IMR-90 (cell line): ENCODE results near the gene AMOTL2. TPM values are rescaled to one million over a fixed set of nuclear protein-coding genes. Genes with fewer than 3 reads are reported as not detected.

Experiments
- ATAC-seq: fragments of 200-7000 bp; cut with Tn5 transposase; 2 replicates; pipeline ENCODE4 v1.9.1; 2020; ENCODE audit warnings: low read depth, mild to moderate bottlenecking, moderate library complexity
- BruUV-seq: library from RNA; stranded (reverse); fragments of 400-500 nt; replicated peaks from 2 replicates; lab custom pipeline; 2021; lab: Mats Ljungman, UMichigan
- CTCF ChIA-PET: fragments of 300-600 bp; formaldehyde crosslinking; extraction: SDS; loops from one replicate; lab custom pipeline; 2021; ENCODE audit warnings: antibody characterized with exemption; lab: Yijun Ruan, JAX
- POLR2A ChIA-PET: fragments of 300-600 bp; sonication (Branson Sonifier 250); formaldehyde crosslinking; loops from one replicate; lab custom pipeline; 2022; ENCODE audit warnings: antibody characterized with exemption; ENCODE audit not compliant: unreplicated experiment; lab: Charles Lee
- DNase-seq: peaks from one replicate; pipeline ENCODE4 v3.0.0; 2013
- H2AFZ ChIP-seq: replicated peaks from 2 replicates; pipeline ENCODE3; 2013; ENCODE audit warnings: low read length, mild to moderate bottlenecking; ENCODE audit not compliant: poor library complexity
- H2AK5ac ChIP-seq: 2 replicates; pipeline ENCODE4 v1.6.1; 2013; ENCODE audit warnings: low read depth, low read length, inconsistent platforms
- H2AK9ac ChIP-seq: replicated peaks from 2 replicates; pipeline ENCODE3; 2013; ENCODE audit warnings: mild to moderate bottlenecking, low read depth, low read length, moderate library complexity; ENCODE audit not compliant: poor library complexity
- H2BK120ac ChIP-seq: 2 replicates; pipeline ENCODE4 v1.6.1; 2013; ENCODE audit warnings: low read depth, low read length, inconsistent platforms
- H2BK15ac ChIP-seq: 3 replicates; pipeline ENCODE4 v1.6.1; 2013; ENCODE audit warnings: low read depth, low read length, inconsistent platforms
- H2BK20ac ChIP-seq: 2 replicates; pipeline ENCODE4 v1.6.1; 2013; ENCODE audit warnings: low read depth, mild to moderate bottlenecking, inconsistent platforms, low read length, moderate library complexity
- H2BK5ac ChIP-seq: 2 replicates; pipeline ENCODE4 v1.6.1; 2013; ENCODE audit warnings: mild to moderate bottlenecking, low read depth, low read length, inconsistent platforms; ENCODE audit not compliant: poor library complexity, severe bottlenecking
- H3K14ac ChIP-seq: replicated peaks from 2 replicates; pipeline ENCODE4 v1.6.1; 2013; ENCODE audit warnings: low read depth, low read length, inconsistent platforms
- H3K18ac ChIP-seq: 2 replicates; pipeline ENCODE4 v1.6.1; 2013; ENCODE audit warnings: low read depth, low read length, control low read depth
- H3K23ac ChIP-seq: 2 replicates; pipeline ENCODE4 v1.6.1; 2013; ENCODE audit warnings: low read depth, low read length, inconsistent platforms
- H3K27ac ChIP-seq: 2 replicates; pipeline ENCODE4 v1.5.1; 2013; ENCODE audit warnings: mild to moderate bottlenecking, control low read depth, low read length; ENCODE audit not compliant: insufficient read depth
- H3K27me3 ChIP-seq: 2 replicates; pipeline ENCODE4 v1.6.1; 2013; ENCODE audit warnings: low read length; ENCODE audit not compliant: control insufficient read depth, insufficient read depth
- H3K36me3 ChIP-seq: 2 replicates; pipeline ENCODE4 v1.6.1; 2013; ENCODE audit warnings: low read length, mixed read lengths; ENCODE audit not compliant: control insufficient read depth, insufficient read depth
- H3K4ac ChIP-seq: 2 replicates; pipeline ENCODE4 v1.6.1; 2013; ENCODE audit warnings: low read depth, low read length, inconsistent platforms
- H3K4me1 ChIP-seq: 2 replicates; pipeline ENCODE4 v1.6.1; 2013; ENCODE audit warnings: low read length, mixed read lengths; ENCODE audit not compliant: control insufficient read depth, insufficient read depth
- H3K4me2 ChIP-seq: 2 replicates; pipeline ENCODE4 v1.6.1; 2013; ENCODE audit warnings: low read depth, mild to moderate bottlenecking, control low read depth, low read length, moderate library complexity
- H3K4me3 ChIP-seq: 2 replicates; pipeline ENCODE4 v1.5.1; 2013; ENCODE audit warnings: low read depth, mild to moderate bottlenecking, control low read depth, low read length, moderate library complexity; ENCODE audit not compliant: insufficient read depth
- H3K56ac ChIP-seq: 2 replicates; pipeline ENCODE4 v1.6.1; 2013; ENCODE audit warnings: low read length, inconsistent platforms; ENCODE audit not compliant: insufficient read depth; ENCODE audit errors: extremely low read depth
- H3K79me1 ChIP-seq, 2 experiments: 2 replicates each; pipeline ENCODE4 v1.6.1; 2013; ENCODE audit warnings: low read length in 2 of 2, inconsistent platforms in 1 of 2, low read depth in 1 of 2
- H3K9ac ChIP-seq: 2 replicates; pipeline ENCODE4 v1.6.1; 2013; ENCODE audit warnings: low read depth, low read length, control low read depth
- H3K9me1 ChIP-seq: 2 replicates; pipeline ENCODE4 v1.6.1; 2013; ENCODE audit warnings: low read length, inconsistent platforms; ENCODE audit not compliant: insufficient read depth
- H3K9me3 ChIP-seq: 2 replicates; pipeline ENCODE4 v1.6.1; 2013; ENCODE audit warnings: low read length; ENCODE audit not compliant: control insufficient read depth, insufficient read depth
- H4K20me1 ChIP-seq: 2 replicates; pipeline ENCODE4 v1.6.1; 2013; ENCODE audit warnings: low read length, inconsistent platforms; ENCODE audit not compliant: insufficient read depth
- H4K5ac ChIP-seq: 2 replicates; pipeline ENCODE4 v1.6.1; 2013; ENCODE audit warnings: mild to moderate bottlenecking, low read depth, low read length, control low read depth
- H4K8ac ChIP-seq, 2 experiments: 2 replicates each; pipeline ENCODE4 v1.6.1; 2013; ENCODE audit warnings: low read depth in 2 of 2, low read length in 2 of 2, control low read depth in 1 of 2, inconsistent platforms in 1 of 2
- H4K91ac ChIP-seq: 2 replicates; pipeline ENCODE4 v1.6.1; 2013; ENCODE audit warnings: low read depth, low read length, inconsistent platforms; ENCODE audit not compliant: insufficient read depth
- BHLHE40 ChIP-seq: fragments of 150-350 bp; IDR thresholded peaks from 2 replicates; pipeline ENCODE4 v1.6.1; 2016; ENCODE audit warnings: mild to moderate bottlenecking, low read depth, low read length
- CHD1 ChIP-seq: IDR thresholded peaks from 2 replicates; pipeline ENCODE4 v1.6.1; 2012; ENCODE audit warnings: low read depth, low read length, improper control_type of control experiment
- MXI1 ChIP-seq: IDR thresholded peaks from 2 replicates; pipeline ENCODE4 v1.6.1; 2012; ENCODE audit warnings: low read depth, mild to moderate bottlenecking, low read length, moderate library complexity, borderline replicate concordance
- RCOR1 ChIP-seq: IDR thresholded peaks from 2 replicates; pipeline ENCODE4 v1.6.1; 2012; ENCODE audit warnings: mild to moderate bottlenecking, low read length, improper control_type of control experiment; ENCODE audit not compliant: insufficient replicate concordance
- RFX5 ChIP-seq: IDR thresholded peaks from 2 replicates; pipeline ENCODE4 v1.8.0; 2012; ENCODE audit warnings: low read depth, mild to moderate bottlenecking, low read length, moderate library complexity
- WGBS, 2 experiments: methylation state at CpG; one replicate each; pipeline versions ENCODE4 v1.1.5 to v1.1.7; 2013; ENCODE audit warnings: missing lambda C conversion rate in 2 of 2; ENCODE audit not compliant: insufficient read length in 1 of 2; ENCODE audit errors: extremely low coverage in 2 of 2; 5-methylcytosine and 5-hydroxymethylcytosine counted together
- dilution Hi-C: fragments of 300-500 bp; cut with HindIII; formaldehyde crosslinking; loops from one replicate; pipeline ENCODE4 v1.14.3; 2018; ENCODE audit warnings: low sequenced_read_pairs; ENCODE audit not compliant: unreplicated experiment
- in situ Hi-C: fragments of 300-500 bp; cut with MboI; formaldehyde crosslinking; loops from 3 replicates; pipeline ENCODE4 v1.14.3; 2019; ENCODE audit warnings: low sequenced_read_pairs, inconsistent platforms, mixed read lengths
- intact Hi-C: fragments of 100-400 bp; cut with micrococcal nuclease; formaldehyde crosslinking; loops from 2 replicates; pipeline ENCODE4 v1.10.0; 2022
- polyA plus RNA-seq, 3 experiments: library from polyadenylated mRNA; depleted of rRNA; stranded (reverse); fragments of >200 nt; gene quantifications; 2 replicates each; pipeline ENCODE4 v1.2.3, GENCODE V29; 2012; ENCODE audit warnings: low replicate concordance in 1 of 3
- total RNA-seq: library from RNA; depleted of rRNA; stranded (reverse); fragments of >200 nt; gene quantifications from 2 replicates; pipeline ENCODE4 v1.2.3, GENCODE V29; 2012

AMOTL2 gene
- total and polyA plus RNA-seq, 2 of the 4 experiments (the other 2 are of a cell fraction), result 162 to 176 TPM

DNA sequence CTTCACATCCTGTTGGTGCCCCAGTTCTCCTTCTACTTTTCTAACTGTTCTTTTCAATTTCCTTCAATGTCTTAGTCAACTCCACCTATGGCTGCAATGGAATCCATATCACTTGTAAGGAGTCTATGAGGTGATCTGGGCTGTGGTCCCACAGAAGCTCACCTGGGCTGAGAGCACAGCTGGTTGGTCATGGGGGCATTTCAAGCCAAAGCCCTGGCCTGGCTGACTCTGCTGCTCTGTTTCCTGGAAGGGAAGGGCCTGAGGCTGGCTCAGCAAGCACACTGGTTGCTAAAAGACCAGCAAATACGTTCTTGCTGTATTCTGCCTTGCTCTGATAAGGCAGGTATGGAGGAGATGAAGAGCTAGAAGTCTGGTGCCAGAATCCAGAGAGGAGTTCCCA is 29.0 kb downstream of the AMOTL2 start:
- H2BK5ac ChIP-seq, result no peak overlapping the region
- H4K91ac ChIP-seq, result no peak overlapping the region
- CTCF ChIA-PET, result no interaction called here
- no peak overlapping the region for H3K14ac ChIP-seq
- DNase-seq (no peak), ATAC-seq (no peak)
- H3K4me3 ChIP-seq, result no peak overlapping the region
- no peaks in the 10 kb centered on the region for H3K36me3 ChIP-seq
- H2BK120ac ChIP-seq, result no peak overlapping the region
- H3K56ac ChIP-seq, result no peak overlapping the region
- no peak overlapping the region for H3K9ac ChIP-seq
- peaks cover 2% of the 10 kb centered on the region for H3K9me3 ChIP-seq
- in situ Hi-C loops (no loop called here), intact Hi-C loops (no loop called here), dilution Hi-C loops (no loop called here)
- H4K8ac ChIP-seq, result no peak overlapping the region
- no peak overlapping the region for H4K5ac ChIP-seq
- H3K23ac ChIP-seq, result no peak overlapping the region
- no peak overlapping the region for H2BK20ac ChIP-seq
- POLR2A ChIA-PET, result no interaction called here
- no peak overlapping the region for H2AFZ ChIP-seq
- H4K20me1 ChIP-seq, result no peaks in the 10 kb centered on the region
- no peaks in the 10 kb centered on the region for H3K27me3 ChIP-seq
- TF ChIP-seq RFX5 (no peak), MXI1 (no peak), RCOR1 (no peak), BHLHE40 (no peak), CHD1 (no peak)
- peaks cover 22% of the 10 kb centered on the region for H3K4me1 ChIP-seq
- peaks cover 24% of the 10 kb centered on the region for H3K9me1 ChIP-seq
- no TSS peak for BruUV-seq
- no CpG with 5 or more reads among the region's 1 CpG for WGBS, 2 experiments
- no peak overlapping the region for H3K4me2 ChIP-seq
- no peak overlapping the region for H3K18ac ChIP-seq
- H2AK5ac ChIP-seq, result 0 out of 2 replicates have a peak overlapping the region, but pooled peaks have one; percentile 21
- H3K4ac ChIP-seq, result no peak overlapping the region
- H2BK15ac ChIP-seq, result 0 out of 3 replicates have a peak overlapping the region, but pooled peaks have one; percentile 33
- H3K27ac ChIP-seq, result no peak overlapping the region
- H3K79me1 ChIP-seq, result peaks cover 0 to 15% of the 10 kb centered on the region in 2 experiments; a peak in 1 of 4 replicates
- H2AK9ac ChIP-seq, result no peak overlapping the region
